Measurements from ENCODE around the gene CATSPER1.

Gene CATSPER1

DNA sequence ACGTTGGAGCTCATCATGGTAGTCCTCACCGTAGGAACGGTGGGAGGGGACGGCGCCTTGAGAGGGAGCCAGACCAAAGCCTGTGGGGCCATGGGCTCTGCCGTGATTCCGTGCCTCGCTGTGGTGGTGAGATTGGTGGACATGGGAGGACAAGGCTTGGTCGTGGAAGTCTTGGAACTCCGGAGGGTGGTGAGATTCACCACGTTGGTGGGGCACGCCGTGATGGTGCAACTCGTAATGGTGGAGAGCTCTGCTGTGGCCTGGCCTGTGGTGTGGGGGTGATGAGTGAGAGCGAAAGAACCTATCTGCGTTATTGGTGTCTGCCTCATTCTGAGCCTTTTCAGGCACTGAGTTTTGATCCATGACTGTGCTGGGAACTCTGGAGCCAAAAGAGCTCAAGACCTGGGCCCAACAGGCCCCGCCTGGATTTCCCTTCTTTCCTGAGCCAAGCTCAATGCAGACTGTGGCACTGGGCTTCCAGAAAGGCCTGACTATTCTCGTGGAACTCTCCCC, at the start of gene CATSPER1:
TSS of gene CATSPER1 (minus strand) at position 463 of the 513 bp plus-strand sequence. CDS start at position 363, 100 bp downstream.
- H3K4me3 ChIP-seq (ENCODE audit: low read depth, low read length): no peak within 1 kb of the TSS

DNA sequence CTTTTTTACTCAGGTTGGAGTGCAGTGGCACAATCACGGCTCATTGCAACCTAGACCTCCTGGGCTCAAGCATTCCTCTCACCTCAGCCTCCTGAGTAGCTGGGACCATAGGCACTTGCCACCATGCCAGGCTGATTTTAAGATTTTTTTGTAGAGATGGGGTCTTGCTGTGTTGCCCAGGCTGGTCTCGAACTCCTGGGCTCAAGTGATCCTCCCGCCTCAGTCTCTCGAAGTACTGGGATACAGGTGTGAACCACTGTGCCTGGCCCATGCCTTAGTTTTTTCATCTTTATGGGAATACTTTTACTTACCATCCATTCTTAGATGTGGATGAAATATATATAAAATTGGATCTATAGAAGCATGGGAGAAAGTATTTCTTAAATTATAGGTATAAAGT, 49.0 kb upstream of the CATSPER1 start:
- H3K4me3 ChIP-seq (ENCODE audit: low read depth, low read length): no peak overlapping the region

DNA sequence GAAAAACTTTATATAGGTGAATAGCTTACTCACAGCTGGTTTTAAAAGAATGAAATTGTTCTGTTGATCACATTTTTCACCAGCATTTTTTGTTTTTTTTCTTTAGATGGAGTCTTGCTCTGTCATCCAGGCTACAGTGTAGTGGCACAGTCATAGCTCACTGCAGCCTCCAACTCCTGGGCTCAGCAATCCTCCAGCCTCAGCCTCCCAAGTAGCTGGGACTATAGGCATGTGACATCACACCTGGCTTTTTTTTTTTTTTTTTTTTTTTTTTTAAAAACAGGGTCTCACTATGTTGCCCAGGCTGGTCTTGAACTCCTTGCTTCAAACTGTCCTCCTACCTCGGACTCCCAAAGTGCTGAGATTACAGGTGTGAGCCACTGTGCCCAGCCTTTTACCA, 47.4 kb upstream of the CATSPER1 start:
- no peak overlapping the region for H3K4me3 ChIP-seq (ENCODE audit: low read depth, low read length)

DNA sequence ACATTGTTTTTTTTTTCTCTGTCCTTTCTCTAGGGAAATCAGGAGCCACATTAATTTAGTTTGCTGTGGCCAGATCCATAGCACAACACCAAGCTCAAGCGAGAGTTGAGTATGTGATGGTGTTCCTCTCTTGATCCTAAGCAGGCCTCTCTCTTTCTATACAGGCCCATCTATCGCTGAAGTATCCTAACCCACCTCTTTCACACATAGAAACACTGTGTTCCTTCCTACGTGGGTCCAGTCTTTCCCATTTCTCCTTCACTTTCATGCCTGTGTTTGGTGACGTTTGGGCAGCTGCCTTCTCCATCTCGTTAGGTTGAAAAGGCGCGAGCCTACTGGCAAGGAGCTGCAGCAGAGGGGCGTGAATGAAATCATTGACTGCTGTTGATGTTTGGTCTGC, 46.2 kb upstream of the CATSPER1 start:
- H3K4me3 ChIP-seq (ENCODE audit: low read depth, low read length): no peak overlapping the region

DNA sequence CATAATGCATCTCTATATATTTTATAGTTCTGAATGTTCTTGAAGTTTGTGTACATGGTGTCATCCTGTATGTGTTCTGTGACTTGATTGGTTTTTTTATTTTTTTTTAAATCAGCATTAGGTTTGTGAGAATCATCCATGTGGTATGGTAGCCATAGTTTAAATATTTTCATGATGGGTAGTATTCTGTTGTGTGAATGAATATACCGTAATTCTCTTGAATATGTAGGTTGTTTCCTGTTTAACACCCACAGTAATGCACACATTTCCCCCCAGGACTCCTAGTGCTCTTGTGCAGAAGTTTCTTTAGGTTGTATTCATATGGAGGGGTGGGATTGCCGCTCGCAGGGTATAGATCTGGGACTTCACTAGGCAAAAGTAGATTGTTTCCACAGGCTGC, 45.8 kb upstream of the CATSPER1 start:
- H3K4me3 ChIP-seq (ENCODE audit: low read depth, low read length): no peak overlapping the region

DNA sequence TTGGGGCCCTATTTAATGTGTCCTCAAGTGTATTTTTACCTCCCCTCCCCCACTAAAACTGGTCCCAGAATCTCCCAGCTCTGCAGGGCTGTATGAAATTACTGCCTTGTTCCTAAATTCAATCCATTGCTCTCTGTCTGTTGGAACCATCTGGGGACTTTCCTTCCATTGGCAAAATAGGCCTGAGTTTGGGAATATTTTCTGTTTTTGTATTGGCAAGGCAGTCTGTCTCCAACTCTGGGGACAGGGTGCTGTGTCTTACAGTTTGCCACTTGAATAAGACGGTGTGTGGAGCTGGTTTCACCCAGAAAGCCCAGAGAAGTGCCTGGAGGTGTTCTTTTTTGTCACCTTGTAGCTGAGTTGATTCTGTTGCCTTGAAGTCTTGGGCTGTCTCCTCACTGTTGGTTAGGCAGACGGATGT, 45.1 kb upstream of the CATSPER1 start:
- H3K4me3 ChIP-seq (ENCODE audit: low read depth, low read length): peak overlapping the region; percentile 56

DNA sequence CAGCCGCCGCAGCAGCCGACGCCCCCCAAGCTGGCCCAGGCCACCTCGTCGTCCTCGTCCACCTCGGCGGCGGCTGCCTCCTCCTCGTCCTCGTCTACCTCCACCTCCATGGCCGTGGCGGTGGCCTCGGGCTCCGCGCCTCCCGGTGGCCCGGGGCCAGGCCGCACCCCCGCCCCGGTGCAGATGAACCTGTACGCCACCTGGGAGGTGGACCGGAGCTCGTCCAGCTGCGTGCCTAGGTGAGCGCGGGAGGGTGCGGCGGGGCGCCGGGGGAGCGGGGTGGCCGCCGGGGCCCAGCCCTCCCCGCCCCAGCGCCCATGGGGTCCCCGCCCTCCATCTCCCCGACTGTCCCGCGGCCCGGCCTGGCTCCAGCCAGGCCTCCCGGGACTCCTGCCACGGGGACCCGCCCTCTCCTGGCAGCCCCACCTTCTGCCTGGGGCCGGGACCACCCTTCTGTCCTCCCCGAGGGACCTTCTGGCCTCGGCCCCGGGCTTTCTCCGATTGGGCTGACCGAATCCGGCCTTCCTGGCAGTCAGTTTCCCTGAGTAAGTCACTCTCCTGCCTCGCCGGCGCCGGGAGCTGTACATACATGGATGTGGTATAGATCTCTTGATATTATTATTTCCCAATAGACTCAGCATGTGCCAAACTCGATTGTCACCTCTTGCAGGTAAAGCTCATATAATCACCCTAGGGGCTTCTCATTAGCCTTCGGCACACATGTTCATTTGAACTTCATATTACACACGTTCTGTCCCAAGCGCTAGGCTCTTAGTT, 44.5 kb upstream of the CATSPER1 start:
- H3K4me3 ChIP-seq (ENCODE audit: low read depth, low read length): peak overlapping the region; percentile 56

DNA sequence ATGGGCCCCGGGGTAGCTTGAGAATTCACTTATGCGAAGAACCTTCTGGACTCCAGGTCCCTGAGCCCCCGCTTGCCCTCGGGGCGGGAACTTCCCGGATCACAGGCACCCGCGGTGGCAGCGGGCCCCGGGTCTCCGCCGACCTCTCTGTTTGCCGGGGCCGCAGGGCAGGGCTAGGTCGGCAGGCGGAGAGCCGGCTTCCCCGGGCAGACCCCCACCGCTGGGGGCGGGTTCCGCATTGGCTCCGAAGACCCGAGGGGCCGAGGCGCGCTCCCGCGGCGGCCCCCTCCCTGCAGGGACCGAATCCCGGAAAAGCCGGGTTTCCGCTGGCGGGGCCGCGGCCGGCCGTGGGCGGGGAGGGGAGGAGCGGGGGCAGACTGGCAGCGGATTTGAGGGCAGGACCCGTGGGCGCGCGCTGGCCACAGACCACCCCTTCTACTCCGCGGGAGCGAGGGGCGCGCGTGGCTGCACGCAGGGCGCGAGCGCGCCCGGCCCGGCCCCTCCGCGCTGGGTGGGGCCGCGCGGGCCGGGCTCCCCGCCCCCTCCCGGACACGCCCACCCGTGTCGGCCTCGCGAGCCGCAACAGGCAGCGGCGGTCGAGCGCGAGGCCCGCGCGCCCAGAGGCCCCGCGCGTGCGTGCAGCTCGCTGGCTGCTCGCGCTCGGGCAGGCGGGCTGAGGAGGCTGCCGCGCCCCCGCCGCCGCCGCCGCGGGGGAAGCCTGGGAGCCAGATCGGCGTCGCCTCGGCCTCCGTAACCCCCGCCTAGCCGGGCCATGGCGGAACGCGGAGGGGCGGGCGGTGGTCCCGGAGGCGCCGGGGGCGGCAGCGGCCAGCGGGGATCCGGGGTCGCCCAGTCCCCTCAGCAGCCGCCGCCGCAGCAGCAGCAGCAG, 43.7 kb upstream of the CATSPER1 start, which contains the start of gene PACS1:
TSS of gene PACS1 (plus strand) at position 558 of the 889 bp plus-strand sequence. CDS start at position 773, 215 bp downstream.
- peak within 1 kb of the TSS; percentile 56 for H3K4me3 ChIP-seq (ENCODE audit: low read depth, low read length)

DNA sequence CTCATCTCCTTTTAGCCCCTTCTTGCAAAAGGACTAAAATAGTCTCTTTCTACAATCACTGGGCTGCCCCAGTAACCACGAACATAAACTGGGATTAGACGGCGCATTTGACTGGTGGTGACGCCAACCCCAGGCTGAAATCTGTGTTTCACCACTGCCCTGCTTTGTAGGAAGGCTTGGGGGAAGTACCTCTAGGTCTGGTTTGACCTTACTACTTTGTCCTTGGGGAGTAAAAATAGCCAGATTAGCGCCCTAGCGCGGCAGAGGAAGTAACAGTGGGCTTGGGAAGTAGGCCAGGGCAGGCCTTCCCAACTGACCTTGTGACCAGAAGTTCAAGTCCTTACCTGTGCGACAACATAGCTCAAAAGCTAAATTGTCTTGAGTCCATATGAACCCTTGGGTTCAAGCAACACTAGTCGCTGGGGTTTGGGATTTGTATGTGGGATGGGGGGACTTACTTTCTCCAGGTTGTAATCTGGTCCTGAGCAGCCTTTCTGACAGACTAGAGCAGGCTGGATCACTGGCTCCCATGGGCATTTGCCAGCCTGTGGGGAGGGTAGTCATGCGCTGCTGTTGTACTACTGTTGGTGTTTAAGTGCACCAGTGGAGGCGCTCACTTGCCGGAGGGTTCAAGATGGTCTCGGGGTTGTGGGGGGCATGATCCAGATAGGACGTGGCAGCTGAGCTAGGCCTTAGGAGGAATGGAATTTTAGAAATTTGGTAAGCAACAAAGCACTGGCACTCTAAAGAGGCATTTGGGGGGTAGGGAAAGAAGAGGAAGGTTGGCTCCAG, 42.8 kb upstream of the CATSPER1 start:
- H3K4me3 ChIP-seq (ENCODE audit: low read depth, low read length): peak overlapping the region; percentile 25

DNA sequence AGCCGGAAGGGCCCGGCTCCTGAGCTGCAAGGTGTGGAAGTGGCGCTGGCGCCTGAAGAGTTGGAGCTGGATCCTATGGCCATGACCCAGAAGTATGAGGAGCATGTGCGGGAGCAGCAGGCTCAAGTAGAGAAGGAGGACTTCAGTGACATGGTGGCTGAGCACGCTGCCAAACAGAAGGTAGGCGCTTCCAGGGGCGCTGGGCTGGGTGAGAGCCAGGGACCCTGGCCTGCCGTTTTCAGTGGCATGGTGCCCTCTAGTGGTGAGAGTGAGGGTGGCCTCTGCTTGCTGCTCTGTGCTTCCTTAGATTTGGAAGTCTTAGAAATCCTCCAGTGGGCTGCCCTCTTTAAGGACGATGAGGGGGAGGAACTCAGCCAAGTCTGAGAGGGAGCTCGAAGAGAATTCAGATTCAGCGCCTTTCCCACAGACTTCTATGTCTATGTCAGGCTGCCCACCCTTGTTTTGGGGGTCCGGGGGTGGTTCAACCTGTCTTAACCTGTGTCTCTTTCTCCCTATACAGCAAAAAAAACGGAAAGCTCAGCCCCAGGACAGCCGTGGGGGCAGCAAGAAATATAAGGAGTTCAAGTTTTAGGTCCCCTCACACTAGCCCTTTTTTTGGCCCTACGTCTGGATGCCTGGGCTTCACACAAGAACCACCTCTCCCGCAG, 42.0 kb upstream of the CATSPER1 start:
- H3K4me3 ChIP-seq (ENCODE audit: low read depth, low read length): no peak overlapping the region

DNA sequence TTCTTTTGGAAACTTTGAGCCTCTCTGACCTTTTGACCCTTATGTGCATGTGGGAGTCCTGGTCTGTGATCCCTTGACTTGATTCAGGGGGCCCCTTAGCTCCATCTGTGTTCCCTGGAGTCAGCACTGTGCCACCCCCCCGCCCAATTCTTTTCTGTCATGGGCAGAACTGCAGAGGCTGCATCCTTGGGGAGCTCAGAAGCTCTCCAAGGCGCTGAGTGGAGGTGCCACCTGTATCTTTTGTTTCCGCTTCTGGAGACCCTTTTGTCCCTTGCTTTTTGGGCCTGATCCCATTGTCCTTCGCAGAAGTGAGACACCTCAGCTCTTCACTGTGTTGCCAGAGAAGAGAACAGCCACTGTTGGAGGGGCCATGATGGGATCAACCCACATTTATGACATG, 41.4 kb upstream of the CATSPER1 start:
- no peak overlapping the region for H3K4me3 ChIP-seq (ENCODE audit: low read depth, low read length)

DNA sequence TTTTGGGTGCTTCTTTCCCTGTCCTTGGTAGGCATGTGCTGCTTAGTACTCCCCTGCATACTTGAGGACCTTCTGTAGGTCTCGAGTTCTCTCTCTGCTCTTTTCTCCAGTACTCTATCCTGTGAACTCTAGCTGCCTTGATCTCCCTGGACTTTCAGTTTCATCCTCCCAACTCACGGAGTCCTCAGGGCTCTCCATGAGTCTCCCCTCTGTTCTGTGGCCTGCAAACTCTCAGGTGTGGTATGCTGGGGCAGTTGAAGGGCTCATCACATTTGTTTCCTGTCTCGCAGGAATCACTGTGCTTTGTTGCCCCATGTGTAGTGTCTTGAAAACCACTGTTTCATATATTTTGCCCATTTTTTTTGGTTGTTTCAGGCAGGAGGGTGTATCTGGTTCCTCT, 40.5 kb upstream of the CATSPER1 start:
- H3K4me3 ChIP-seq (ENCODE audit: low read depth, low read length): no peak overlapping the region

DNA sequence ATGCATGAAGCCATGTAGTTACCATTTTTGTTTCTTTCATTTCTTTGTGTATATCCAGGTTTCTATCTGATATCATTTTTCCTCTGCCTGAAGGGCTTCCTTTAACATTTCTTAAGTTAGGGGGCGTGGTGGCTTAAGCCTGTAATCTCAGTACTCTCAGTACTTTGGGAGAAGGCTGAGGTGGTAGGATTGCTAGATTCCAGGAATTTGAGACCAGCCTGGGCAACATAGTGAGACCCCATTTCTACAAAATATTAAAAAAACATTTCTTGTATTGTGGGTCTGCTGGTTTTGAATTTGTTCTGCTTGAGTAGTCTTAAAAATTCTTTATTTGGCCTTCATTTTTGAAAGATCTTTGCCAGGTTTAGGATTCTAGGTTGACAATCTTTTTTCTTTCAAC, 38.3 kb upstream of the CATSPER1 start:
- H3K4me3 ChIP-seq (ENCODE audit: low read depth, low read length): no peak overlapping the region

DNA sequence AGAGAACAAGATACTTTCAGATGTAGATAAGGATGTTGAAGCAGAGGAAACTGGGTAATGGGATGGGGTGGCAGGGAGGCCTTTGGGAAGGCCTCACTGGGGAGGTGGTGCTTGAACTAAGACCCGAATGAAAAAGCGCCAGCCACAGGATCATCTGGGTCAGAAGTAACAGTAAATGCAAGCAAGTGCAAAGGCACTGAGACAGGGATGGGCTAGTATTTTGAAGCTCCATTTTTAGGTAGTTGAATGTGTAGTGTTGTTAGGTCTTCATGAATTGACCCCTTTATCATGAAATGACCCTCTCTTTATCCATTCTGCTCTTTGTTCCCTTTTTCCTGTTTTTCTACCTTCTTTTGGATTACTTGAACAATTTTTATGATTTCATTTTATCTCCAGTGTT, 37.6 kb upstream of the CATSPER1 start:
- no peak overlapping the region for H3K4me3 ChIP-seq (ENCODE audit: low read depth, low read length)

DNA sequence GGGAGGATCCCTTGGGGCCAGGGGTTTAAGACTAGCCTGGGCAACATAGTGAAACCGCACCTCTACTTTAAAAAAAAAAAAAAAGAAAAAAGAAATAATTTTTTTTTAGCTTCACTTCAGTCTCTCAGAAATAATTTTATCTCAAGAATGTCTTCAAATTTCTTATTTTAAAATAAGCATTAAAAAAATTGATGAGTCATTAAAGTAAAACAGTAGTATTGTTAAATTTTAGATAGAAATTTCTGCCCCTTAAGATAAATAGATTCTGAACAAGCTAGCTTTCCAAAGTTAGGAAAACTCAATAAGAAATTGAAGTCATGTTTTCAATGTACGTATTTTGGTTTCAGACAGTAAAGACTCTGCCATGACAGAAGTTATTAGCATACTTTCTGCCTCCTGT, 36.1 kb upstream of the CATSPER1 start:
- H3K4me3 ChIP-seq (ENCODE audit: low read depth, low read length): no peak overlapping the region

DNA sequence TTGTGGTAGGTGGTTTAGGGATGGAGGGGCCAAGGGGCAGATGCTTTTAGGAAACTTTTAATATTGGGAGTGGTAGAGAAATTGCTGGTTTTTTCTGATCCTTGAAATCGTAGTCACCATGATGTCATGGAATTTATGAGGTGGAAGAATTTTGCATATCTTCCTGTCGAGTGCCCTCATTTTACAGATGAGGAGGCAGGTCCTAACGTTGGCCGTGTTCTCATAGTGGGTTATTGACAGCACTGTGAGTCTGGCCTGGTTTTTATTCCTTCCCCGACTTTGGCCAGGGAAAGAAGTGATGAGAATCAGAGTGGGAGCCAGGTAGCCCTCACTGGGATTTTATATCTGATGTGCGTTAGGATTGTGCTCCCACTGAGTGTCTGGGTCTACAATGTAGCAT, 35.0 kb upstream of the CATSPER1 start:
- no peak overlapping the region for H3K4me3 ChIP-seq (ENCODE audit: low read depth, low read length)

DNA sequence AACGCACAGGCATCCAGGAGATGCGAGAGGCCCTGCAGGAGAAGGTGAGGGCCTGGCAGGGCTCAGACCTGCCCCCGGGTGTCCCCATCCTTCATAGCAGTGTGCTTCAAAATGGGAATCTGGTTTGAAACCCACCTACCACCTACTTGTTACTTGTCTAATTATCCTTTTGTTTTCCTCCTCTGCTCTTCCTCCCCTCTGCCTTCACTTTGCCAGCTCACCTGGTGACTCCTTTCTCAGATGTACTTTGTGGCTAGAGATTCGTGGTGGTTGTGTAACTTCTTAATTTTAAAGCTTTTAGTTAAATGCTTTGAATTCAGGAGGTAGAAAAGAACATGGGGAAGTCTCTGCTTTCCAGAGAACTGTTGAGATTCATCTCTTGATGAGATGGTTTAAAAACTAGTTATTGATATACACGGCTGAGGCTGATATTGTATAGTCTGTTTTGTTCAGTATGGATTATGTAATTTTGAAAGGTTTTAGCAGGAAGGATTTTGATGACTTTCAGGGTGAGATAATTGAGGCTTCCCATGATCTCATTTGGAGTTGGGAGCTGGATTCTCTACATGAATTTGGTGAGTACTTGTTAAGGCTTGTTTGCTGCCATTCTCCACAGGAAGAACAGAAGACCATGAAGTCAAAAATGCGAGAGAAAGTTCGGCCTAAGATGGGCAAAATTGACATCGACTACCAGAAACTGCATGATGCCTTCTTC, 33.8 kb upstream of the CATSPER1 start:
- H3K4me3 ChIP-seq (ENCODE audit: low read depth, low read length): no peak overlapping the region

DNA sequence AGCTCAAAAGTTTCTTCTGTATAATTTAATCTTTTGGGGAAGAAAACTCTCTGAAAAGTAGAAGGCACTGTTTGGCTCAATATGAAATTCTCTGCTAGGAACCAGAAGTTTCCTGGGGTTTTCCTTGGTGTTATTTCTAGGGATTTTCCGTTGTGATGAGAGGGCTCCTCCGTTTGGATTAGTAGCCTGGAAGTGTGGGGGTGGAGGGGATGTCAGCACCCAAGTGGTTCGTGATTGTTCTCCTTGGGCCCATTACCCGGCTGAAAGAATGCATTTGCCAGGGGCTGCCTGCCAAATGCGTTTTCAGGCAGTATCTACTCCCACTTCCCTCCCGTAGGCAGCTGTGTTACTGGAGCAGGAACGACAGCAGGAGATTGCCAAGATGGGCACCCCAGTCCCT, 30.2 kb upstream of the CATSPER1 start:
- no peak overlapping the region for H3K4me3 ChIP-seq (ENCODE audit: low read depth, low read length)

DNA sequence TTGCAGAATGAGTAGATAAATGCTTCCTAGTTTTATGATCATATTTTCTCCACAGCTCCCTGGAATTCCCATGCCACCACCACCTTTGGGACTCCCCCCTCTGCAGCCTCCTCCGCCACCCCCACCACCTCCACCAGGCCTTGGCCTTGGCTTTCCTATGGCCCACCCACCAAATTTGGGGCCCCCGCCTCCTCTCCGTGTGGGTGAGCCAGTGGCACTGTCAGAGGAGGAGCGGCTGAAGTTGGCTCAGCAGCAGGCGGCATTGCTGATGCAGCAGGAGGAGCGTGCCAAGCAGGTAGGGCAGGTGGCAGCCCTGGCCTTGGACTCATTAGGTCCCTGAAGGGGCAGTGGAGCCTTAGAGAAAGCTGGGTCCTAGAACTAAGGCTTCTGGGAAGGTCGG, 28.7 kb upstream of the CATSPER1 start:
- no peak overlapping the region for H3K4me3 ChIP-seq (ENCODE audit: low read depth, low read length)

DNA sequence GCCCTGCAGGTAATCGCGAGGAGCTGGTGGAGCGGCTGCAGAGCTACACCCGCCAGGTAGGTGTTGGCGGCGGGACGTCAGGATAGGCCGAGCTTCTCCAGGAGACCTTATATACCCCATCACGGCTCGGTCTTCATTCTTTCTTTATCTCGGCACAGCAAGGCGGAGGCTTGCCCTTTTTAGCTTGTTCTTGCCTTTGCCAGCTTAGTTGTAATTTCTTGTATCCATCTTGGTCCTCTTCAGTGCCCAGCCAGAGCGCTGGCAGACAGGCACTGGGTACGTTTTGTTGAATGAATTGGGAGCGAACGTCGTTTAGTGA, 26.3 kb upstream of the CATSPER1 start:
- peak overlapping the region; percentile 90 for H3K4me3 ChIP-seq (ENCODE audit: low read depth, low read length)
